CD4-positive, alpha-beta T cell treated with Interleukin-15 for 1 hour (primary cell): ENCODE measurements around the gene PNPLA3.
"Not testable (repeated sequence)": the region's sequence is repeated elsewhere in the genome, so short reads cannot be mapped to it uniquely, and the experiment has no call there.

Experiments used
- DNase-seq: peaks from one replicate; pipeline ENCODE4 v3.0.0-alpha.2; 2020

Gene PNPLA3

GRCh38 chr22:43890901-43891331 is 32.7 kb upstream of the PNPLA3 start:
- DNase-seq, result no peak

- DNase-seq, result peak; percentile 2
Observed at GRCh38 chr22:43891360-43892182, 32.0 kb upstream of the PNPLA3 start, which contains the start of gene PNPLA5. PNPLA5 (minus strand) TSS chr22:43892013; CDS start chr22:43891880, 133 bp downstream.

- DNase-seq, result no peak
Observed at GRCh38 chr22:43892183-43892894, 31.3 kb upstream of the PNPLA3 start.

- no peak for DNase-seq
Observed at GRCh38 chr22:43893266-43893665, 30.3 kb upstream of the PNPLA3 start.

- DNase-seq, result no peak
Observed at GRCh38 chr22:43894122-43894521, 29.5 kb upstream of the PNPLA3 start.

GRCh38 chr22:43895986-43896645 is 27.5 kb upstream of the PNPLA3 start:
- DNase-seq, result no peak

- DNase-seq, result no peak
Observed at GRCh38 chr22:43897751-43898261, 25.8 kb upstream of the PNPLA3 start.

- DNase-seq, result no peak
Observed at GRCh38 chr22:43900206-43900605, 23.4 kb upstream of the PNPLA3 start.

- no peak for DNase-seq
Observed at GRCh38 chr22:43901976-43902643, 21.5 kb upstream of the PNPLA3 start.

GRCh38 chr22:43903033-43903432 is 20.6 kb upstream of the PNPLA3 start:
- DNase-seq, result not testable (repeated sequence)

- peak; percentile 58 for DNase-seq
Observed at GRCh38 chr22:43904412-43904811, 19.2 kb upstream of the PNPLA3 start.

- no peak for DNase-seq
Observed at GRCh38 chr22:43905681-43906080, 17.9 kb upstream of the PNPLA3 start.

GRCh38 chr22:43909708-43910107 is 13.9 kb upstream of the PNPLA3 start:
- no peak for DNase-seq

- DNase-seq, result no peak
Observed at GRCh38 chr22:43910178-43910695, 13.4 kb upstream of the PNPLA3 start.

- no peak for DNase-seq
Observed at GRCh38 chr22:43911351-43911750, 12.3 kb upstream of the PNPLA3 start.

- DNase-seq, result no peak
Observed at GRCh38 chr22:43917521-43917920, 6.1 kb upstream of the PNPLA3 start.

GRCh38 chr22:43919106-43919973 is 4.3 kb upstream of the PNPLA3 start:
- no peak for DNase-seq

GRCh38 chr22:43921370-43921769 is 2.2 kb upstream of the PNPLA3 start:
- no peak for DNase-seq

- no peak for DNase-seq
Observed at GRCh38 chr22:43922123-43922522, 1.5 kb upstream of the PNPLA3 start.

- DNase-seq, result no peak
Observed at GRCh38 chr22:43923191-43923590, 414 bp upstream of the PNPLA3 start.

GRCh38 chr22:43924877-43925276 is 1.3 kb downstream of the PNPLA3 start:
- DNase-seq, result no peak
